ENCODE measurements around the gene LITAFD. TPM values are rescaled to one million over a fixed set of nuclear protein-coding genes. Genes with fewer than 3 reads are reported as not detected.

Gene LITAFD
- total and polyA plus RNA-seq, 9 of the 15 experiments (the other 6 are each of a cell fraction or from before 2014, with no cell fraction given) = not detected

- no TSS peak for BruUV-seq (replicated peaks)
- Histone ChIP-seq H3K4me2 (ENCODE audit: insufficient read depth, low read length) (no peak overlapping the region), H2AFZ (ENCODE audit: low read depth, low read length) (no peak overlapping the region), H3K4me3 (no peak overlapping the region), H3K4me1 (replicated peaks in 1 of 2; ENCODE audit: control insufficient read depth in 2 of 2, insufficient read depth in 2 of 2, low read length in 2 of 2) (peaks cover 6 to 43% of the 10 kb centered on the region in 2 experiments; a peak in 4 of 5 replicates), H3K27me3 (ENCODE audit: control insufficient read depth in 2 of 2, insufficient read depth in 2 of 2, low read length in 2 of 2) (no peaks in the 10 kb centered on the region), H3K9ac (ENCODE audit: insufficient read depth in 1 of 2, low read depth in 2 of 2, low read length in 2 of 2) (peak overlapping the region in 1 of 2 experiments; percentile 79; a peak in 2 of 4 replicates), H3K9me3 (replicated peaks; ENCODE audit: control insufficient read depth, insufficient read depth, low read depth, low read length) (no peaks in the 10 kb centered on the region), H3K36me3 (ENCODE audit: control insufficient read depth, insufficient read depth, low read length) (peaks cover 37% of the 10 kb centered on the region; the same call in 2 of the 3 replicates), H3K9me1 (ENCODE audit: control insufficient read depth, insufficient read depth, low read length) (peaks cover 4% of the 10 kb centered on the region), H3K79me2 (ENCODE audit: control insufficient read depth, insufficient read depth, low read length) (no peaks in the 10 kb centered on the region), H3K27ac (ENCODE audit: extremely low read depth, low read depth, low read length) (no peak overlapping the region), H4K20me1 (replicated peaks; ENCODE audit: control insufficient read depth, insufficient read depth, low read length) (peaks cover 26% of the 10 kb centered on the region; the same call in 1 of the 2 replicates)
- 58% methylated on average over 11 of the region's 16 CpGs for WGBS (ENCODE audit: insufficient coverage, low coverage, missing lambda C conversion rate)
- TF ChIP-seq NFIC (IDR thresholded peaks at IDR 0.05) = peak; percentile 94
- TF ChIP-seq SIN3A (IDR thresholded peaks at IDR 0.05; ENCODE audit: borderline replicate concordance in 2 of 2, control insufficient read depth in 1 of 2, low read depth in 2 of 2, low read length in 2 of 2) = no peak
- in situ Hi-C loops (cut with MboI) = no loop called here
- CTCF ChIA-PET (ENCODE audit: low intra/inter-chr PET ratio) = no interaction called here
- POLR2A ChIA-PET = interaction anchor here (0.7 to 1.1 kb wide), 2 partner anchors 13 to 46 kb away, joined by 3 to 5 read pairs; no protein-coding TSS in a partner anchor
- intact Hi-C loops (cut with micrococcal nuclease) = no loop called here
- ATAC-seq (peak; percentile 34), FAIRE-seq (peak; percentile 74), DNase-seq (ENCODE audit: extremely low read depth in 1 of 4, low spot score in 3 of 4) (peak in 2 of 4 experiments; percentile 23 to 48)
Measured at GRCh38 chr16:8887952-8888560, 5.9 kb downstream of the LITAFD start.
